HG02642 (cell line): Measurements from ENCODE around the gene CNTNAP2.

Experiments used
- ATAC-seq: cut with Tn5 transposase; IDR thresholded peaks from one replicate; pipeline ENCODE4 v1.9.1; 2021; ENCODE audit warnings: mild to moderate bottlenecking; ENCODE audit not compliant: unreplicated experiment, poor library complexity

Gene CNTNAP2

DNA sequence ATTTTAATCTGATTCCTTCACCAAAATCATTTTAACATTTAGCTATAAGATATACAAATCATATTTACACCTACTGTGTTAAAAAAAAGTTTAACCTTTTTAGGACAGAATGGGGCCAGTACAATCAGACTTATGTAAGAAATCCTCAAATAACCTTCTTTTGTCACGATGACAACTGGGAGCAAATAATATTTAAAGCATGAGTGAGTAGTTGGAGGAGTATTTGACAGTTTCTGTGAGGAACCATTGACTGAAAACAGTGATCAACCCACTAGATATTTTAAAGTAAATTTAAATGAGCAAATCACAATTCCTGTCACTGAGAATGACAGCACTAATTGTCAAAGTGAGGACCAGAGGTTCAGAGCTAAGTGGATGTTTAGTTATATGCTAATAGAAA is 289.1 kb downstream of the CNTNAP2 start:
- no peak for ATAC-seq

DNA sequence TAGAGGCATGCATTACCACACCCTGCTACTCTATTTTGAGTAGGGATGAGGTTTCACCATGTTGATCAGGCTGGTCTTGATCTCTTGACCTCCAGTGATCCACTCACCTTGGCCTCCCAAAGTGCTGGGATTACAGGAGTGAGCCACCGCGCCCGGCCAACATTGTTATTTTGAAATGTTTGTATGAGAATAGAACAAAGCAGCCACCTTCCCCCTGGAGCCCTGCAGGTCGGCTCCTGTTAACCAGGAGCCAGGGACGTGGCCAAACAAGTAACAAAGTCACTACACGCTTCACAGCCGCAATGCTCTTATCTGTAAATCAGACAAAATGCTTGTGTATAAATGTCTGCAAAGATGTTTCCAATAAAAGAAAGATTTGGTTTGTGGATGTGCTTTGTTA is 295.4 kb downstream of the CNTNAP2 start:
- ATAC-seq, result no peak

DNA sequence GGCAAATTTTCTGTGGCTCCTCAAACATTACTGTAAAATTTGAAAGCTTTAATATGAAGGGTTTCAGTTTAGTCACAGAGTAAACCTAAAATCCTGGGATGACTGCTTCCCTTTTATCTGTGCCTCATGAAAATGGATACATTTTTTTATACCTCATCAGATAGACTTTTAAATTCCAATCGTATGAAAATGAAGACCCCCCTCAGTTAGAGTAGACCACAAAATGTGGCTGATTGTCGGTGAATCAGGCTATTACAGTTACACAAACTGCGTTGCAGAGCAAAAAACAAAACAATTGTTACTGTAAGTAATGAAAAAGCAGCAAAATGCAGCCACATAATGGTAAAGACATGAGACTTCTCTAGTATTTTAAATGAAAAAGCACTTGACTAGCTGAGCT is 296.2 kb downstream of the CNTNAP2 start:
- no peak for ATAC-seq

DNA sequence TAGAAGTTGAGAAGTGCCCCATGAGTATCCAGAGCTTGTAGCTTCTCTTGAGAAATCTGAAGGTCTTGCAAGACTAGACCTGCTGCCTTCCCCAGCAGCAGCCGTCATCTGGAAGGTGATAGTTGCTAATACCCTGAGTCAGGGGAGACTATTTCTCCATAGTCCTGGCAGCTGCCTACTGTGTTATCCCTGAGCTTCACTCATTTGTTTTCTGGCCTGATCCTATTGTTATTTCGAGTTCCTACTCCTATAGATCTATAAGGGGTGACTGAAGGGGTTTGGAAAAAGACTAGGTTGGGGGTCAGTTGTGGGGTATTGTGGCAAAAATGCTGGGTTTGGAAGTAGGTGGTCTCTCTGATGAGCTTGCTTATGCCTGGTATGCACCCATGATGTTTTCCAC is 297.8 kb downstream of the CNTNAP2 start:
- ATAC-seq, result no peak

DNA sequence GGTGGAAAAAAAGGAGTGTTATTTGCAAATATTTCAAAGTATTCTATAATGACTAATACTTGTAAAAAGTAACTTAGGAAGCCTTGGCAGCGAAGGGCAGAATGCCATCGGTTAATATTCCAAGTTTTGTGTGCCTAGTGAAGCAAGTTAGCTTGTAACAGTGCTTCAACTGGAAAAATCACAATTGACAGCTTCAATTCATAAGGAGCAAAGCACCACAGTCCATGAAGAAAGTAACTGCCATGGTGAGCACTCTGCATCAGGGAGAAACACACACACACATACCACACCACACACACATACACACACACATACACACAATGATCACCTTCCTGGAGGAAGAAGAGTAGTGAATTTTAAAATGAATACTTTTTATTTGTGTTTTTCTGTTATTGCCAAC is 298.3 kb downstream of the CNTNAP2 start:
- no peak for ATAC-seq

DNA sequence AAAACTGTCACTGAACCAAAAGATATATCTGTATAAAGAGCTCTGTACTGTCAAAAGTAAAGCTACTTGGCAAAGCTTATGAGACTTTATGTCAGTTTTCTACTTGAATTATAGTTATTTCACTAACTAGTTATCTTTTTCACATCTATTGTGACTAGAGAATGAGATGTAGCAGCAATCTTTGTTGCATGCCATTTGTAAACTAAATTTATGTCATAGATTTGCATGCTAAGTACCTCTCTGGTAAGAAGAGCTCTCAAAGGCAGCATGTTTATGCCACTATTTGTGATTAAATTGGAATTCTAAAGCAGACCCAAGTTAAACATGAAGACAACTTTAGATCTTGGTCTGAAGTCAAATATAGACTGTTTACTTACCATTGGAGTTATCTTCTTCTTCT is 300.6 kb downstream of the CNTNAP2 start:
- no peak for ATAC-seq

DNA sequence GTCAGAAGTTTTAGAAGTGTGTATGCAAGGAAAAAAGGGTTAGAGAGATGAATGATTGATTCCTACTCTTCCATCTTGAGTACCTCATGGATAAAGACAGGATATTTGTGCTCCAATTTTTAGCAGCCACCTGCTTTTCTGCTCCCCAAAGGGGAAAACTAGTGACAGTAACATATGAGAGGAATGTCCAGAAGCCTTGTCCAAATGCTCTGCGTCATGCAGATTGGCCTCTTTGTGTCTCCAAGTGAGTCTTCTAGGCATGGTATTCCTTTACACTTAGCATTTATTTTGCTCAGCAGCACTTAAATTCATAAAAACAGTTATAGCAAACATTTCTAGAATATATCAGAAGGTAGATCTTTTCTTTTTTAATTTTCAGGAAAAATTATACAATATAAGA is 306.8 kb downstream of the CNTNAP2 start:
- no peak for ATAC-seq

DNA sequence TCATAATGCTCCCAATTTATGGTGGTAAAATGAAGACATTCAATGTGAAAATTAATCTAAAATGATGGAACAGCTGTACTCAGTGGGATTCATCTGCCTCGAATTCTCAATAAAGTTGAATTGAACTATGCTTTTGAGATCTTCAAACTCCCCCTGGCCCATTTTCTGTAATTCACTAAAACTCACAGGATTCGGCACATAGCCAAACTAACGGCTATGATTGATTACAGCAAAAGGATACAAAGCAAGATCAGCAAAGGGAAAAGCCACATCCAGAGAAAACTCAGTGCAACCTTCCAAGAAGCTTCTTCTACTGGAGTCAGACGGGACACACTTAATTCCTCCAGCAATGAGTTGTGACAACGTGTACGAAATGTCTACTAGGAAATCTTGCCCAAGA is 307.5 kb downstream of the CNTNAP2 start:
- ATAC-seq, result no peak

DNA sequence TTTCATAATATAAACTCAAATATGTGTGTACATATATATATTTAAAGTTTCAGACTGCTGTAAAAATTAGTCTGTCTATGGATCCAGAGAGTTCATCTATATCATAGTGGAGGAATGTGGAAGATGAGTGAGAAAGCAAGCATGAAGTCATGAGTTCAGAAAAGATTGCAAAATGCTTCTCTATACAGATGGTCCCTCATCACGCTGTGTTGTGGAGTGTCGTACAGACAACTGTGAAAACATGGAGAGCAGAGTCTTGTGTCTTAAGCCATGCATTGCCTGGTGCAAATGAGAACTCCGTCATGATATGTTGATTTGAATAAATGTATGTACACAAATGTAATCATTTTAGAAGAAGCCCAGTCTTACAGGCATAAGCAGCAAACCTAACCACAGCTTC is 316.9 kb downstream of the CNTNAP2 start:
- no peak for ATAC-seq

DNA sequence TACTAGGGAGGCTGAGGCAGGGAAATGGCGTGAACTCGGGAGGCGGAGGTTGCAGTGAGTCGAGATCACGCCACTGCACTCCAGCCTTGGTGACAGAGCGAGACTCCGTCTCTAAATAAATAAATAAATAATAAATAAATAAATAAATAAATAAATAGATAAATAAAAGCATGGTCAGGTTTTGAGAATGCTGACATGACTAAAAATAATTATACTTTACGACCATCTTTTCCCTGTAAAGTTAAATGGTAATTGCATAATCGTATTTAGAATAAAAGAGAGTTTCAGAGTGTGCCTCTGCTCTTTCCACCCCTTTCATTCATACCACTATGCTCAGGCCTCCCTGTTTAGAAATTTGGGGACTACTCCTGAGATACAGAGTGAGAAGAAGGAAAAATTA is 326.5 kb downstream of the CNTNAP2 start:
- no peak for ATAC-seq

DNA sequence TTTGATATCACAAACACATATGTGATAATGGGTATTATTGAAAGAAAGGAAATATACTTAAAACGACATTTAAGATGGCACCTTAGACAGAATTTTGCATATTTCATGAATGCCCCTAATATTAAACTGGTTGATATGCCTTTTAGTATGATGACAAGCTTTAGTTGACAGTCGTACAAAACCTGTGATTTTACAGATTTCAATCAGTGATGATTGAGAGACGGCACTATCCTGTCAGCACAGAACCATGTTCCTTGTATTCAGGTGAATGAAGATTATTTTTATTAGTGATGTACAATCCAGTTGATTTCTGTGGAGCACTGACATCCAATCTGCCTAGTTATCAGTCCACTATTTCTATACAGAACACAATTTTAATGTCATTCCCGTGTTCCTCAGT is 333.0 kb downstream of the CNTNAP2 start:
- no peak for ATAC-seq

DNA sequence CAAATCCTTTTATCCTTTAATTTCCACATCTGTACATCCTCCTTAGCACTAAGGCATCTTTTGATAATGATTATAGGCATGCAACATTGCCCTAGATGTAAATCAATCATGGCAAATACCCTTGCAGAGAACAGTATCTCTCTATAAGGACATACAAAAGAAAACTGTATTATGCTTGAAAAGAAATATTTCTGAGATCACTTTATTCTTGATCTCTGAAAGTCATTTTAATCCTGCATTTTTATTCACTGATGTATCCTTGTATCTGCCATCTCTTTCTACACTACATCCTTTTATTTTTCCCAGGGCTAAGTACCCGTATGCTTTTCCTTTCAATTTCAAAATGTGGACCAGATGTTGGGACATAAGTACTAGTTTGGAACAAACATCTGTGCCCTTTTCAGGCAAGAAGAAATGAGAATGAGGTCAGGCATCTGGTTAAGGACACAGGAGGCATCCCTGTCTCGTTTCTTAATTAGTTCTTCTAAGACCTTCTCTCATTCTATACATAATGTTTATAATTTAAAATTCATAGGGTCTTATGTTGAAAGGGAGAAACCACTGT is 338.6 kb downstream of the CNTNAP2 start:
- ATAC-seq, result no peak

DNA sequence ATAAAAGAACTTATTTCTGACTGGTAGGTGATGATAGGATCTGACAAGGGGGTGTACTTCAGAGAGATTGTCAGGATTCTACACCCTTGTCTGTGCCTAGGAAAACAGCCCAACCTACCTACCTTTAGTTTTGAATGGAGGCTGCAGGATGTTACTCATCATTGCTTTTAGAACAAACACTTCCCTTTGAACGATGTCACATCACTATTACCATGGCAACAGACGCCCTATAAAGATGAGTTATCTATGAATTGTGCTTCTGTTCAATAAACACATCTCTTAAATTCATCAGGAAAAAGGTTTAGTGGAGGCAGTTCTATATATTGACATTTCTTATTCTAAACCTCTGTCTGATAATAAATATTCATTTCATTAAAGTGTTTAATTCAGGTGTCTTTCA is 362.4 kb downstream of the CNTNAP2 start:
- no peak for ATAC-seq

DNA sequence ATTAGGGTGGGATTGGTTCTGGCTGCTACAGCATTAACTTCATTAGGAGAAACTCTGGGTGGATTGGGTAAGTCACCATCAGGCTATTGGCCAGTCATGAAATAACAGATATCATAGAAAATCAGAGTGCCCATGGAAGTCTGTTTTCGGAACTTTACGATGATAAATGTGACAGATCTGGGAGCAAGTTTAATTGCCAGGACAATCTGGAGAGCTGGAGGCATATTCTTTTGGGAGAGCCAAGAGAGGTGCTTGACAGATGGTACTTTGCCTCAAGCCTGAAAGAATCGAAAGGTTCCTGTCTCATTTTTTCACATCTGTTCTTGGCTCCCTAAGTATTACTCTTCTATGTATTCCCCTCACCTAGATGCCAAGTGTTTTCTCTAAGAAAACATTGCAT is 369.9 kb downstream of the CNTNAP2 start:
- no peak for ATAC-seq

DNA sequence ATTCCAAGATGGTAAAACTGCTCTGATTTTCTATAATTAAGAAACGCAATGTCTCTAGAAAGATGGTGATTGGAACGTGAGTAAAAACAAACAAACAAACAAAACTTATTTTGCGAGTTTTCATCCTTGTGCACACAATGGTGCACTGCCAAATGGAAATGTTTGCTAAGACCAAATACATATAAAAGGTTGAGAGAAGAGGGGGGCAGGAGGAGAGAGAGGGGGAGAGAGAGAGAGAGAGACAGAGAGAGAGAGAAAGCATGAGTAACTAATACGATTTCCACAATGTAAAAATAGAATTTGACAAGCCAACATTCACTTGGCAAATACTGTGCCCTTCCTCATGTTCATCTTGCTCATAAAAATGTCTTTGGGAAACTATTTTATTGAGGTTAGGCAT is 375.4 kb downstream of the CNTNAP2 start:
- ATAC-seq, result no peak

DNA sequence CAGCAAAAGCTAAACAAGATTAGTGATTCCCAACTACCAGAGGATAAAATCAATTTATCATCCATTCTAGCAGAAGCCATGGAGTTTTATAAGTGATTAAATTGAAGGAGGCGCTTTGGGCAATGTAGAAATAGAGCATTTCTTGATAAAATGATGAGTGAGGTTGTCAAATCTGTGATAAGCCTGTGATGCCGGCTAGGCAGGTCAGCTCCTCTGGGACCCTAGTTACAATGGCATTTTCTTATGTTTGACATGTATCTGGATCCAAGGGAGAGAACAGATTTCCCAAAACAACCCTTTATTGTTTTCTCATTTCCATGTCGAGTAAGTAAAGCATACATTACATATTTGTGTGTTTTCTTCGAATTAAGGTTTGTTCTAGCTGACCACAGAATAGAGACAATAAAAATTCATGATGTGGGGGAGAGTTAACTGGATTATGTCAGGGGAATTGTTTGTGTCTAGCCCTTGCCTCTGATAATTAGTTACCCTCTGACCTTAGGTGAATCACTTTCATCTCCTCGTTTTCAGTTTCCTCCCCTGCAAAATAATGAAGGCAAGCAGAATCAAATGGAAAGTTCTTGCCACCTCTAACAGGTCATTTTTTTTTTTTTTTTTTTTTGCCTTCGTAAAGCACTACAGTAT is 378.5 kb downstream of the CNTNAP2 start:
- ATAC-seq, result no peak

DNA sequence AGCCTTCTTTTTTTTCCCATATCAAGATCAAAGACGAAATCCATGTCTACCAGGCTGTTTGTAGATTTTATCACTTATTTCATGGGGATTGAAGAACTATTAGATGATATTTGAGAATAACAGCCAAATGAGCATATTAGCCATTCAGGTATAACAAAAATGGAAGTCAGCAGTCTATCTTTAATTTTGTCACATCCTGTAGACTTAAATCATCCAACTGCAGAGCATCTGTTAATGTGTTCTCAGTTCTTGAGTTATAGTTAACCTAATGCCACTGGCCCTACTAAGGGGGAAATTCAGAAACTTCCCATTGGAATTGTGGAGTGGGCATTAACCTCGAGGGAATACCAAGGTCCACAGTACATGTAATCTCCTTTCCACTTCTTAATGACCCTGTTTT is 380.1 kb downstream of the CNTNAP2 start:
- ATAC-seq, result no peak

DNA sequence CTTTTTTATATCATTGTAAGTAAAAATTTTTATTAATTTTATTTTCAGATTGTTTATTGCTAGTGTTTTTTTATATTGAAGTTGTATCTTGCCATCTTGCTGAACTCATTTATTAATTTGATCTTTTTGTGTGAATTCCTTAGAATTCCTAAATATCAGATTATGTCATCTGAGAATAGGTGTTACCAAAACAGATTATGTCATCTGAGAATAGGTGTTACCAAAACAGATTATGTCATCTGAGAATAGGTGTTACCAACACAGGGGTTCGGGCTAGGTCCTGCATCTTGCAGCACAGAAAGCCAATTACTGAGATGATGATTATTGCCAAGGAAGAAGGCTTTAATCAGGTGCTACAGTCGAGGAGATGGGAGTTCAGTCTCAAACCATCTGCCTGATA is 383.4 kb downstream of the CNTNAP2 start:
- no peak for ATAC-seq

DNA sequence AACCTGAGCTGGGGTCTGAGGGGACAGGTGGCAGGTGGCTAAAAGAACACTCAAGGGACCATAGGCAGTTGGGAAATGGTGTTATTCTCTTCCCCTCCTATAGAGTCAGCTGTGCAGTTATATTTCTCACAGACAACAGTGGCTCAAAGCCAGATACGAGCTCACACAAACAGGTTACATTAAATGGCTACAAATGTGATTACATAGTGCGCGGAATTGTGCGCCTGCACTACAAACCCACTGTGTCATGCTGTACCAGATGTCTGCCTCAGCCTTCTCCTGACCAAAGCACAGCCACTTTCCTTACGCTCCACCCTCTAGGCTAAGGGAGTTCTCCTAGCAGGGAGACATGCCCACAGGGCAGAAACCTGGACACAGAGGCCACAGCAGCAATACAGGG is 387.2 kb downstream of the CNTNAP2 start:
- no peak for ATAC-seq

DNA sequence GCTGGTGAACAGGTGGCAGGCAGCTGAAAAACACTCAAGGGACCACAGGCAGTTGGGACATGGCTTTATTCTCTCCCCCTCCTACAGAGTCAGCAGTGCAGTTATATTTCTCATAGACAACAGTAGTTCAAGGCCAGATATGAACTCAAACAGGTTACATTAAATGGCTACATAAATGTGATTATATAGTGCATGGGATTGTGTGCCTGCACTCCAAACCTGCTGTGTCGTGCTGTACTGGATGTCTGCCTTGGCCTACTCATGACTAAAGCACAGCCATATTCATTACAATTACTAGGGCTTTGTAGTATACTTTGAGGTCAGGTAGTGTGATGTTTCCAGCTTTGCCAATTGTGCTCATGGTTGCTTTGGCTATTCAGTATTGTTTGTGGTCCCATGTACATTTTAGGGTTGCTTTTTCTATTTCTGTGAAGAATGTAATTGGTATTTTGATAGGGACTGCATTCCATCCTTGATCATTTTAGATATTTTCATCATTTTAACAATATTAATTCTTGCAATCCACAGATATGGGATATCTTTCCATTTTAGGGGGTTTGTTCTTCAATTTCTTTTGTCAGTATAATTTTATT is 393.6 kb downstream of the CNTNAP2 start:
- ATAC-seq, result no peak

DNA sequence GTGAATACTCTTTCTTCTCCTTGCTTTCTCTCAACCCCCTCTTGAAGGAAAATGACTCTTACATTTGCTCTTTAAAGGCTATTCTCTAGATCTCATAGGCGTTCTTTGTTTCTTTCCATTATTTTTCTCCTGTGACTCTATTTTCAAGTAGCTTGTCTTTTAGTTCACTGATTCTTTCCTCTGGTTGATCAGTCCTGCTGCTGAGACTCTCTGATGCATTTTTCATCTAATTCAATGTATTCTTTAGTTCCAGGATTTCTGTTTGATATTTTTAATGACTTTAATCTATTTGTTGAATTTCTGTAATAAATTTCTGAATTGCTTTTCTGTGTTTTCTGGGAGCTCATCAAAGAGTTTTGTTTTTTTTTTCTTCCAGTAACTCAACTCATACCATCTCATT is 397.7 kb downstream of the CNTNAP2 start:
- ATAC-seq, result no peak

DNA sequence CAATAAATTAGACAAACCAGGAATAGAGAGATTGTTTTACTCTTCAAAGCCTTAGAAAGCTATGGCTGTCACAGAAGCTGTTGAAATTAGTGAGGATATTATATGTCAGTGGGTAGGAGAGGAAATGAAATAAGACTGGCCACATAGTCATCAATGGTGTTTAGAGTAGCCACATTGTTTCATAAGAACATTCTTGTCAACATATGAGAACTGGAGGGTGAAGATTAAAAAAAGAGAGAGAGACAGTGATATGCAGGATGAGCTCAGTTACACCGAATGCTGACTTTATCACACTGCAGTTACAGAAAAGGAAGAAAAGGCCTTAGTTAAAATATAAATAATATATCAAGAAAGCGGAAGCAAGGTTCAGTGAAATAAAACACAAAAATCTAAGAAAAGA is 412.0 kb downstream of the CNTNAP2 start:
- no peak for ATAC-seq
